AG04450 (cell line): ENCODE measurements around the gene FSTL5. TPM values are rescaled to one million over a fixed set of nuclear protein-coding genes. Genes with fewer than 3 reads are reported as not detected.
"Not testable (repeated sequence)": the region's sequence is repeated elsewhere in the genome, so short reads cannot be mapped to it uniquely, and the experiment has no call there.

Experiments
- CTCF ChIA-PET: fragments of 300-600, 350-600 bp; formaldehyde crosslinking; extraction: SDS; loops from one replicate; lab custom pipeline; 2022; ENCODE audit warnings: antibody characterized with exemption, inconsistent platforms; lab: Charles Lee
- POLR2A ChIA-PET: fragments of 350-600 bp; formaldehyde crosslinking; extraction: SDS; loops from one replicate; lab custom pipeline; 2021; ENCODE audit warnings: antibody characterized with exemption, inconsistent platforms; lab: Yijun Ruan, JAX
- DNase-seq: peaks from one replicate; pipeline ENCODE4 v3.0.0-alpha.2; 2011; ENCODE audit warnings: low read depth, low spot score
- H3K27ac ChIP-seq: one replicate; pipeline ENCODE4 v1.5.1; 2012; ENCODE audit warnings: low read depth, low read length, control low read depth
- H3K27me3 ChIP-seq: one replicate; pipeline ENCODE4 v1.6.0; 2012; ENCODE audit warnings: low read length; ENCODE audit not compliant: control insufficient read depth, insufficient read depth
- H3K4me3 ChIP-seq: 2 replicates; pipeline ENCODE4 v1.5.1; 2011; ENCODE audit warnings: mild to moderate bottlenecking, low read depth, low read length, control low read depth
- H3K9me3 ChIP-seq: 2 replicates; pipeline ENCODE4 v1.5.1; 2012; ENCODE audit warnings: low read length; ENCODE audit not compliant: control insufficient read depth, insufficient read depth
- CTCF ChIP-seq: IDR thresholded peaks from 2 replicates; pipeline ENCODE4 v1.5.1; 2011; ENCODE audit warnings: low read depth, low read length, control low read depth, inconsistent platforms
- polyA plus RNA-seq: library from polyadenylated mRNA; depleted of rRNA; stranded (reverse); fragments of >200 nt; gene quantifications from 2 replicates; pipeline ENCODE4 v1.2.3, GENCODE V29; 2011

FSTL5 gene
- polyA plus RNA-seq, 1 experiment: not detected

GRCh38 chr4:161792991-161793390 is 370.8 kb downstream of the FSTL5 start:
- H3K27me3 ChIP-seq: no peaks in the 10 kb centered on the region
- DNase-seq: no peak
- H3K4me3 ChIP-seq: no peak overlapping the region
- ChIA-PET POLR2A (no interaction called here), CTCF (no interaction called here)
- H3K27ac ChIP-seq: no peak overlapping the region
- H3K9me3 ChIP-seq: peaks cover 17% of the 10 kb centered on the region
- TF ChIP-seq CTCF: no peak

- no peak for TF ChIP-seq CTCF
Measured at GRCh38 chr4:161791796-161792556, 371.8 kb downstream of the FSTL5 start.

GRCh38 chr4:161767116-161767515 is 396.7 kb downstream of the FSTL5 start:
- H3K9me3 ChIP-seq: peaks cover 3% of the 10 kb centered on the region
- H3K27me3 ChIP-seq: no peaks in the 10 kb centered on the region
- DNase-seq: no peak
- no peak overlapping the region for H3K4me3 ChIP-seq
- ChIA-PET CTCF (no interaction called here), POLR2A (no interaction called here)
- H3K27ac ChIP-seq: no peak overlapping the region
- TF ChIP-seq CTCF: no peak

More at GRCh38 chr4:161791796-161792556, 371.8 kb downstream of the FSTL5 start:
- peaks cover 17% of the 10 kb centered on the region for H3K9me3 ChIP-seq
- no peak overlapping the region for H3K4me3 ChIP-seq
- DNase-seq: no peak
- no peak overlapping the region for H3K27ac ChIP-seq
- ChIA-PET POLR2A (no interaction called here), CTCF (no interaction called here)
- H3K27me3 ChIP-seq: no peaks in the 10 kb centered on the region

GRCh38 chr4:161762796-161763195 is 401.0 kb downstream of the FSTL5 start:
- H3K27ac ChIP-seq: no peak overlapping the region
- ChIA-PET POLR2A (no interaction called here), CTCF (no interaction called here)
- TF ChIP-seq CTCF: no peak
- no peaks in the 10 kb centered on the region for H3K27me3 ChIP-seq
- peaks cover 3% of the 10 kb centered on the region for H3K9me3 ChIP-seq
- DNase-seq: no peak
- no peak overlapping the region for H3K4me3 ChIP-seq

GRCh38 chr4:161760008-161760407 is 403.8 kb downstream of the FSTL5 start:
- TF ChIP-seq CTCF: no peak

GRCh38 chr4:161758412-161758811 is 405.4 kb downstream of the FSTL5 start:
- CTCF ChIA-PET, H3K4me3 ChIP-seq, H3K27ac ChIP-seq, H3K27me3 ChIP-seq, DNase-seq, POLR2A ChIA-PET, H3K9me3 ChIP-seq: not testable (repeated sequence)

More at GRCh38 chr4:161760008-161760407, 403.8 kb downstream of the FSTL5 start:
- H3K4me3 ChIP-seq: no peak overlapping the region
- ChIA-PET CTCF (no interaction called here), POLR2A (no interaction called here)
- no peak for DNase-seq
- H3K9me3 ChIP-seq: no peaks in the 10 kb centered on the region
- no peaks in the 10 kb centered on the region for H3K27me3 ChIP-seq
- H3K27ac ChIP-seq: no peak overlapping the region
